ENCODE data around the gene ALOX5.

- TF ChIP-seq POLR2A (IDR thresholded peaks at IDR 0.05) = no peak
- no peak for TF ChIP-seq CTCF (IDR thresholded peaks at IDR 0.05)
Measured at GRCh38 chr10:45429790-45430189, 55.8 kb downstream of the ALOX5 start.
